Psoas muscle (tissue), 8 donors: ENCODE measurements around the gene PDE11A. TPM values are rescaled to one million over a fixed set of nuclear protein-coding genes. Genes with fewer than 3 reads are reported as not detected.

ENCODE experiments used
- ATAC-seq, 4 donors: fragments of 200-7000 bp; cut with Tn5 transposase; one replicate each; pipeline ENCODE4 v1.9.1; 2020; ENCODE audit warnings: moderate library complexity in 3 of 4, mild to moderate bottlenecking in 2 of 4
- DNase-seq, 2 donors: peaks; one replicate each; pipeline ENCODE4 v3.0.0-alpha.2; 2020
- H3K27ac ChIP-seq: fragments of 200-600 bp; one replicate; pipeline ENCODE4 v1.8.0; 2022
- H3K27me3 ChIP-seq, 3 donors: fragments of 200-600 bp in 1 of 3; one replicate each; pipeline versions ENCODE4 v1.6.1 to v1.8.0; 2013 to 2022; ENCODE audit warnings: low read length in 2 of 3, mild to moderate bottlenecking in 2 of 3, moderate library complexity in 1 of 3; ENCODE audit not compliant: insufficient read depth in 3 of 3
- H3K36me3 ChIP-seq, 2 donors: fragments of 200-600 bp in 1 of 2; one replicate each; pipeline versions ENCODE4 v1.6.1 to v1.8.0; 2013 to 2022; ENCODE audit warnings: low read depth in 1 of 2, mild to moderate bottlenecking in 1 of 2, moderate library complexity in 1 of 2; ENCODE audit not compliant: insufficient read depth in 1 of 2
- H3K4me1 ChIP-seq: fragments of 200-600 bp; one replicate; pipeline ENCODE4 v1.8.0; 2022
- H3K4me3 ChIP-seq: fragments of 200-600 bp; one replicate; pipeline ENCODE4 v1.8.0; 2022; ENCODE audit warnings: mild to moderate bottlenecking
- H3K9me3 ChIP-seq: fragments of 200-600 bp; one replicate; pipeline ENCODE4 v1.8.0; 2022
- WGBS, 3 donors: extraction: QIAGEN DNeasy Blood & Tissue Kit; methylation state at CpG; one replicate each; pipeline versions ENCODE4 v1.1.6 to v1.1.7; 2013; 5-methylcytosine and 5-hydroxymethylcytosine counted together
- intact Hi-C, 2 donors: fragments of 100-400 bp; cut with DNase I; formaldehyde crosslinking; loops; one replicate each; pipeline versions ENCODE4 v1.11.0 to v1.14.2; 2022
- polyA plus RNA-seq, 3 donors: library from polyadenylated mRNA; stranded (reverse); fragments of 200-250 nt; gene quantifications; one replicate each; pipeline ENCODE4 v1.2.3, GENCODE V29; 2013
- total RNA-seq, 4 donors: library from RNA; stranded (reverse); fragmentation: NEBNext Ultra II Directional in 2 of 4; extraction: Animal tissue kit (Norgen Biotek cat#: 25700) in 2 of 4; gene quantifications; one replicate each; pipeline versions ENCODE4 v1.2.1 to v1.2.4, GENCODE V29; 2021 to 2023
- TF ChIP-seq, protein P1 (sequence below): fragments of 200-600 bp; IDR thresholded peaks from one replicate; pipeline ENCODE4 v1.8.0; 2022; ENCODE audit warnings: antibody characterized with exemption
- donor health status: healthy with polysubstance abuse.
- donor health status: DM: no; HTN: no; CAD: no; lungs with moderate emphysema.
- donor health status: Bipolar disorder and iron deficiency.
- donor health status: healthy.
- donor health status: DM: yes; HTN: yes; CAD: no.
- donor health status: DM: no; HTN: no; CAD: no.
- donor health status: DM: no; HTN: no; CAD: no.
- donor health status: DM: yes; HTN: yes; CAD: no.

The PDE11A gene
- total and polyA plus RNA-seq, 7 donors: 0.35 to 39.7 (median 2.3) TPM

DNA sequence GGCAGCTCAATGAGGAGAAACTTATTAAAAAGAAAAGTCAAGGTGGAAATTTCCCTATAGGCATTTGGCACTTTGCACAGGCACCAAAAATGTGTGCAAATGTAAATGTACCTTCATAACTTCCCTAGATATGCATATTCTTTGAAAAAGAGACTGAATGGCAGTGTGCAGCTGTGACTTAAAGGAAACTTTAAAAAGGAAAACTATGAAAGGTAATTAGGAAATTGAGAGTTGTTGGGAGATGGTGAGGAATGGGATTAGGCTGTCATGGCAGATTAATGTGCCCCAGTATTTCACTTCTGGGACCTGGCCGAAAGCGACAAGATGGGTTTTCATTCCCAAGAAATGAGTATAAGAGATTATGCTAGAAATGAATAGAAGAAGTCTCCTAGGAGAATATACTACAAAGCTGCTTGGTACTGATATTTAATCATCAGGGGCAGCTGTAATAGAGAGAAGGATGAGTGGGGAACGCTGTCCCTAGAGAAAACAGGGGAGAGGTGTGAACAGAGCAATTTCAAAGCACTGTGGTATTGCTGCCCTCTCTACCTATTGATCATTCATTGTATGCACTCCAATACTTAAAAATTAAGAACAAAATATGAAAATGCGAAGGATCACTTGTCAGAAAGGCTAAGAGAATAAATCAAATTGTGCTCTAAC is 366.9 kb downstream of the PDE11A start:
- DNase-seq: no peak
- TF ChIP-seq, protein P1, sequence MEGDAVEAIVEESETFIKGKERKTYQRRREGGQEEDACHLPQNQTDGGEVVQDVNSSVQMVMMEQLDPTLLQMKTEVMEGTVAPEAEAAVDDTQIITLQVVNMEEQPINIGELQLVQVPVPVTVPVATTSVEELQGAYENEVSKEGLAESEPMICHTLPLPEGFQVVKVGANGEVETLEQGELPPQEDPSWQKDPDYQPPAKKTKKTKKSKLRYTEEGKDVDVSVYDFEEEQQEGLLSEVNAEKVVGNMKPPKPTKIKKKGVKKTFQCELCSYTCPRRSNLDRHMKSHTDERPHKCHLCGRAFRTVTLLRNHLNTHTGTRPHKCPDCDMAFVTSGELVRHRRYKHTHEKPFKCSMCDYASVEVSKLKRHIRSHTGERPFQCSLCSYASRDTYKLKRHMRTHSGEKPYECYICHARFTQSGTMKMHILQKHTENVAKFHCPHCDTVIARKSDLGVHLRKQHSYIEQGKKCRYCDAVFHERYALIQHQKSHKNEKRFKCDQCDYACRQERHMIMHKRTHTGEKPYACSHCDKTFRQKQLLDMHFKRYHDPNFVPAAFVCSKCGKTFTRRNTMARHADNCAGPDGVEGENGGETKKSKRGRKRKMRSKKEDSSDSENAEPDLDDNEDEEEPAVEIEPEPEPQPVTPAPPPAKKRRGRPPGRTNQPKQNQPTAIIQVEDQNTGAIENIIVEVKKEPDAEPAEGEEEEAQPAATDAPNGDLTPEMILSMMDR: no peak
- ATAC-seq: no peak
- whole genome bisulfite sequencing, 3 donors: 77 to 88% (median 81%) methylated on average over 4 of the region's 4 CpGs
- Histone ChIP-seq H3K4me1 (no peaks in the 10 kb centered on the region), H3K4me3 (no peak overlapping the region), H3K9me3 (no peaks in the 10 kb centered on the region), H3K36me3 (no peaks in the 10 kb centered on the region), H3K27me3 (no peaks in the 10 kb centered on the region), H3K27ac (no peak overlapping the region)
- intact Hi-C loops: no loop called here

DNA sequence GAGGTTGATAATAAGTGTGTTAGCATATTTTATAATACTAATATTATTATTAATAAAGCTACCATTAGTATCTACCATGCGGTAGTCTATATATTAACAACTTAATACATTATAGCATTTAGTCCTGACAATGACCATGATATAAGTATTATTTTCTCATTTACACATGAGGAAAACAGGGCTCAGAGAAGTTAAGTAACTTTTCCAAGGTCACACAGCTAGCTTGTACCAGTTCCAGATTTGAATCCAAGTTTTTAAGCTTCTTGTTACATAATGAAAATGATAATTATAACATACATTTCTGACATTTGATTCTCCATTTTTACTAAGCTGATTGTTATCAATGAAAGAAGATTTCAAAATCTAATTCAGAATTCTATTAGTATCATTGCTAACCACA is 369.4 kb downstream of the PDE11A start:
- no peaks in the 10 kb centered on the region for H3K9me3 ChIP-seq
- no peak overlapping the region for H3K27ac ChIP-seq
- 99 to 100% (median 100%) methylated on average over 1 of the region's 1 CpG for WGBS, 3 donors
- H3K36me3 ChIP-seq: no peaks in the 10 kb centered on the region
- TF ChIP-seq, protein P1: no peak
- no peaks in the 10 kb centered on the region for H3K27me3 ChIP-seq
- no peak for ATAC-seq
- intact Hi-C loops: no loop called here
- DNase-seq: no peak
- no peaks in the 10 kb centered on the region for H3K4me1 ChIP-seq
- no peak overlapping the region for H3K4me3 ChIP-seq

DNA sequence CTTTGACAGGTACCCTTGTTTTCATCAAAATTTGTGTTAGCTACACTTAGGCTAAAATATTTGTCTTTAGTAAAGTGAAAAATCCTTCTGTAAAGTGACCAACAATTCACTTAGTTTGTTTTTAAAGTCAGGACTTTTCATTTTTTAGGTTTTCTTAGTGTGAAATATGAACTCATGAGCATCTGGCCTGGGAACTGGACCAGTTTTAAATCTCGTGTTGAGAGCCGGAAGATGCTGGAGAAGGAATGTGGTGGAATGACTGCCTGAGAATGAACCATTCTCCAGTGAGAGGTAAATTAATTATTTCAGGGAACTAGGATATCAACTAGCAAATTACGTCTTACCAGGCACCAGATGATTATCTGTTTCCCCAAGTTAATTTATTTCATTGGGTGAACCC is 374.3 kb downstream of the PDE11A start:
- ATAC-seq: no peak
- Histone ChIP-seq H3K27me3 (no peaks in the 10 kb centered on the region), H3K4me1 (no peaks in the 10 kb centered on the region), H3K27ac (no peak overlapping the region), H3K9me3 (no peaks in the 10 kb centered on the region), H3K36me3 (no peaks in the 10 kb centered on the region), H3K4me3 (no peak overlapping the region)
- intact Hi-C loops: no loop called here
- 55 to 78% (median 60%) methylated on average over 3 of the region's 3 CpGs for WGBS, 3 donors
- DNase-seq: no peak
- TF ChIP-seq, protein P1: no peak

DNA sequence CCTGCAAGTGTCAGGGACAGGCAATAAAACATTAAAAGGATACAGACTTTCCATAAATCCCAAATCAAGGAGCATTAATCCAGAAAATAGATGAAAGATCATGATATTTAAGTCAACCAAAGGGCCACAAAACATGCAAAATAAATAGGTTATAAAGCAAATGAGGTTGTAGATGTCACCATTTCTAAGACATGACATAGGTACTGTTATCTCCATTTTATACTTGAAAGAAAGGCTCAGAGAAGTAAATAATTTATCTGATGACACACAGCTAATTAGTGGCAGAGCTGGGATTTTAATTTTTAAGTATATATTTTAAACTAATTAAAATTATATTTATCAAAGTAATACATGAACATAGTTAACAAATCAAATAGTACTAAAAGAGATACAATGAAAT is 378.2 kb downstream of the PDE11A start:
- TF ChIP-seq, protein P1: no peak
- no peak overlapping the region for H3K4me3 ChIP-seq
- no peak for ATAC-seq
- H3K27ac ChIP-seq: no peak overlapping the region
- H3K27me3 ChIP-seq: no peaks in the 10 kb centered on the region
- DNase-seq: no peak
- no peaks in the 10 kb centered on the region for H3K9me3 ChIP-seq
- H3K4me1 ChIP-seq: no peaks in the 10 kb centered on the region
- H3K36me3 ChIP-seq: no peaks in the 10 kb centered on the region
- intact Hi-C loops: no loop called here
